Measurements from ENCODE around the gene ENPP5. TPM values are rescaled to one million over a fixed set of nuclear protein-coding genes. Genes with fewer than 3 reads are reported as not detected.

Gene ENPP5
- total and polyA plus RNA-seq, 10 of the 15 experiments (the other 5 are each of a cell fraction or from before 2014, with no cell fraction given), result 0.05 to 0.07 TPM; not detected in 8

DNA sequence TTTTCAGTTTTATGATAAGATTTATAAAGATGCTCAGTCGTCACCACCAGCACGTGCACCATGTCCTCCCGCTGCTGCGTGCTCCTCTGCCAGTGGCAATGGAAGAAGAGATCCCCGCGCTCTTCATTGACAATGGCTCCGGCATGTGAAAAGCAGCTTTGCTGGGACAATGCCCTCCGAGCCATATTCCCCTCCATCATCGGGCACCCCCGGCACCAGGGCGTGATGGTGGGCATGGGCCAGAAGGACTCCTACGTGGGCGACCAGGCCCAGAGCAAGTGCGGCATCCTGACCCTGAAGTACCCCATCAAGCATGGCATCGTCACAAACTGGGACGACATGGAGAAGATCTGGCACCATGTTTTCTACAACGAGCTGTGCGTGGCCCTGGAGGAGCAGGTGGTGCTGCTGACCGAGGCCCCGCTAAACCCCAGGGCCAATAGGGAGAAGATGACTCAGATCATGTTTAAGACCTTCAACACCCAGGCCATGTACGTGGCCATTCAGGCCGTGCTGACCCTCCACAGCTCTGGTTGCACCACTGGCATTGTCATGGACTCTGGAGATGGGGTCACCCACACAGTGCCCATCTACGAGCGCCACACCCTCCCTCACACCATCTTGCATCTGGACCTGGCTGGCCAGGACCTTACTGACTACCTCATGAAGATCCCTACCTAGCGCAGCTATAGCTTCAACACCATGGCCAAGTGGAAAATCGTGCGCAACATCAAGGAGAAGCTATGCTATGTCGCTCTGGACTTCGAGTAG is 34.3 kb upstream of the ENPP5 start:
- H3K36me3 ChIP-seq (ENCODE audit: control insufficient read depth in 2 of 2, insufficient read depth in 2 of 2, low read length in 1 of 2), result no peaks in the 10 kb centered on the region
- in situ Hi-C loops (cut with MboI) (no loop called here), intact Hi-C loops (cut with micrococcal nuclease; ENCODE audit: unreplicated experiment) (no loop called here)
- no peaks in the 10 kb centered on the region; the same call in 2 of the 3 replicates for H3K9me3 ChIP-seq (replicated peaks; ENCODE audit: control insufficient read depth, insufficient read depth, low read length)
- no peaks in the 10 kb centered on the region for H3K4me1 ChIP-seq (ENCODE audit: control insufficient read depth, insufficient read depth, low read length)
- no peaks in the 10 kb centered on the region; a peak in 1 of 4 replicates for H3K27me3 ChIP-seq (replicated peaks in 1 of 2; ENCODE audit: control insufficient read depth in 2 of 2, insufficient read depth in 2 of 2, low read length in 1 of 2)
- no peak overlapping the region for H2AFZ ChIP-seq (ENCODE audit: control insufficient read depth, low read depth, low read length)
- no peaks in the 10 kb centered on the region for H4K20me1 ChIP-seq (ENCODE audit: control insufficient read depth, insufficient read depth)
- SMC1A ChIA-PET (ENCODE audit: uncharacterized antibody, unreplicated experiment), result no interaction called here
- H3K4me3 ChIP-seq, result no peak overlapping the region
- no peak overlapping the region for H3K4me2 ChIP-seq (ENCODE audit: control insufficient read depth, insufficient read depth)
- H3K9ac ChIP-seq (ENCODE audit: control insufficient read depth, insufficient read depth, low read length), result no peak overlapping the region
- ATAC-seq (no peak), FAIRE-seq (no peak), DNase-seq (ENCODE audit: low read depth, low spot score) (no peak)
- no peaks in the 10 kb centered on the region for H3K79me2 ChIP-seq (ENCODE audit: control insufficient read depth, insufficient read depth, low read length)
- BruUV-seq (replicated peaks), result no TSS peak
- CTCF ChIA-PET, result interaction anchor here (1.0 kb wide), 1 partner anchor 17 kb away, joined by 3 read pairs; no protein-coding TSS in a partner anchor
- 70% methylated on average over 29 of the region's 29 CpGs for WGBS (ENCODE audit: insufficient coverage, insufficient replicate concordance, low lambda C conversion rate, missing lambda C conversion rate)
- H3K27ac ChIP-seq (ENCODE audit: control insufficient read depth, insufficient read depth), result no peak overlapping the region
- TF ChIP-seq IRF4 (IDR thresholded peaks at IDR 0.05; ENCODE audit: low read depth, low read length) (no peak), SRF (IDR thresholded peaks at IDR 0.05; ENCODE audit: low read depth in 2 of 2, low read length in 2 of 2) (no peak), DPF2 (IDR thresholded peaks at IDR 0.05) (no peak), YBX1 (IDR thresholded peaks at IDR 0.05) (no peak), JUNB (IDR thresholded peaks at IDR 0.05) (no peak), TCF12 (IDR thresholded peaks at IDR 0.05; ENCODE audit: low read depth, low read length) (no peak)
- POLR2A ChIA-PET, result no interaction called here
- RAD21 ChIA-PET (ENCODE audit: unreplicated experiment), result no interaction called here

DNA sequence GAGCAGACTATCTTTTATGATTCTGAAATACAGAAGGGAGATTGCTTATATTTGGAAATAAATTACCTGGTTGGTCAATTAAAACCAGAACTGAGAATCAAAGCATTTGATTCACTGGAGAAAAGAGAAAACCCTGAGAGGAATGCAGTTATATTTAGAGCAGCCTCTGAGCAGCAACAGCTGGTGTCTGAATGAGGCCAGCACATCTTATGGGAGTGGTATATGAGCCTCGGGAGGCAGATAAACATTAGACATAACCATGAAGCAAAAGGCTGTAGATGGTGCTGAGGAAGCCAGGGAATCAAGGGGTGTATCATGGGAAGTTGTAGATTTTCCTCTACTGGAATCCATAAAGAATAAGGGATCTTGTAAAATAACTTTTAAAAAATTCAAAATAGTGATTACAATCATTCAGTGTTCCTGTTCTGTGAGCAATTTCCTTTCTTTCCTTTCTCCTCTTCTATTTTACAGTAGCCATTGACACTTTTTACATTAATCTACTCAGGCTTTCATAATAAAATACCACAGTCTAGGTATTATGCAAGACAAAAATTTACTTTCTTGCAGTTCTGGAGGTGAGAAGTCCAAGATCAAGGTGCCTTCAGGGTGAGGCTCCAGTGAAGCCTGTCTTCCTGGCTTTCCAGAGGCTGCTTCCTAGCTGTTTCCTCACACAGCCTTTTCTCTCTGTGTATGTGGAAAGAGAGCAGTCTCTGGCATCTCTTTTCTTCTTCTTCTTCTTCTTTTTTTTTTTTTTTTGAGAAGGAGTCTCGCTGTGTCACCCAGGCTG is 32.8 kb upstream of the ENPP5 start:
- ATAC-seq, result no peak
- Histone ChIP-seq H3K4me3 (no peak overlapping the region), H3K79me2 (ENCODE audit: control insufficient read depth, insufficient read depth, low read length) (no peaks in the 10 kb centered on the region), H3K36me3 (ENCODE audit: control insufficient read depth in 2 of 2, insufficient read depth in 2 of 2, low read length in 1 of 2) (no peaks in the 10 kb centered on the region), H3K27me3 (replicated peaks in 1 of 2; ENCODE audit: control insufficient read depth in 2 of 2, insufficient read depth in 2 of 2, low read length in 1 of 2) (no peaks in the 10 kb centered on the region; a peak in 1 of 4 replicates), H3K9ac (ENCODE audit: control insufficient read depth, insufficient read depth, low read length) (no peak overlapping the region), H4K20me1 (ENCODE audit: control insufficient read depth, insufficient read depth) (no peaks in the 10 kb centered on the region), H3K4me2 (ENCODE audit: control insufficient read depth, insufficient read depth) (no peak overlapping the region), H3K4me1 (ENCODE audit: control insufficient read depth, insufficient read depth, low read length) (no peaks in the 10 kb centered on the region), H3K9me3 (replicated peaks; ENCODE audit: control insufficient read depth, insufficient read depth, low read length) (no peaks in the 10 kb centered on the region; the same call in 2 of the 3 replicates), H2AFZ (ENCODE audit: control insufficient read depth, low read depth, low read length) (no peak overlapping the region), H3K27ac (ENCODE audit: control insufficient read depth, insufficient read depth) (no peak overlapping the region)
- ChIA-PET CTCF (interaction anchor here (1.5 kb wide), 1 partner anchor 113 kb away, joined by 3 read pairs; no protein-coding TSS in a partner anchor), SMC1A (ENCODE audit: uncharacterized antibody, unreplicated experiment) (interaction anchor here (4.3 kb wide), 1 partner anchor 16 kb away, joined by 18 read pairs; no protein-coding TSS in a partner anchor), RAD21 (ENCODE audit: unreplicated experiment) (no interaction called here), POLR2A (no interaction called here)
- FAIRE-seq, result no peak
- no peak for DNase-seq (ENCODE audit: low read depth, low spot score)
- BruUV-seq (replicated peaks), result no TSS peak
- WGBS (ENCODE audit: insufficient coverage, insufficient replicate concordance, low lambda C conversion rate, missing lambda C conversion rate), result 0% methylated on average over 1 of the region's 2 CpGs
- intact Hi-C loops (cut with micrococcal nuclease; ENCODE audit: unreplicated experiment), result no loop called here
- in situ Hi-C loops (cut with MboI), result no loop called here
- TF ChIP-seq TARDBP (IDR thresholded peaks at IDR 0.05; ENCODE audit: borderline replicate concordance), result no peak
- no peak for TF ChIP-seq RELA (IDR thresholded peaks at IDR 0.05; ENCODE audit: borderline replicate concordance, partially characterized antibody)
- no peak for TF ChIP-seq NBN (IDR thresholded peaks at IDR 0.05)
- TF ChIP-seq RUNX3 (IDR thresholded peaks at IDR 0.05; ENCODE audit: low read length), result no peak
- TF ChIP-seq SMARCA5 (IDR thresholded peaks at IDR 0.05), result no peak
- TF ChIP-seq, protein P1, sequence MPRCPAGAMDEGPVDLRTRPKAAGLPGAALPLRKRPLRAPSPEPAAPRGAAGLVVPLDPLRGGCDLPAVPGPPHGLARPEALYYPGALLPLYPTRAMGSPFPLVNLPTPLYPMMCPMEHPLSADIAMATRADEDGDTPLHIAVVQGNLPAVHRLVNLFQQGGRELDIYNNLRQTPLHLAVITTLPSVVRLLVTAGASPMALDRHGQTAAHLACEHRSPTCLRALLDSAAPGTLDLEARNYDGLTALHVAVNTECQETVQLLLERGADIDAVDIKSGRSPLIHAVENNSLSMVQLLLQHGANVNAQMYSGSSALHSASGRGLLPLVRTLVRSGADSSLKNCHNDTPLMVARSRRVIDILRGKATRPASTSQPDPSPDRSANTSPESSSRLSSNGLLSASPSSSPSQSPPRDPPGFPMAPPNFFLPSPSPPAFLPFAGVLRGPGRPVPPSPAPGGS (IDR thresholded peaks at IDR 0.05; ENCODE audit: borderline replicate concordance, insufficient read depth, low read depth, low read length, poor library complexity, severe bottlenecking), result no peak
- TF ChIP-seq, protein P2, sequence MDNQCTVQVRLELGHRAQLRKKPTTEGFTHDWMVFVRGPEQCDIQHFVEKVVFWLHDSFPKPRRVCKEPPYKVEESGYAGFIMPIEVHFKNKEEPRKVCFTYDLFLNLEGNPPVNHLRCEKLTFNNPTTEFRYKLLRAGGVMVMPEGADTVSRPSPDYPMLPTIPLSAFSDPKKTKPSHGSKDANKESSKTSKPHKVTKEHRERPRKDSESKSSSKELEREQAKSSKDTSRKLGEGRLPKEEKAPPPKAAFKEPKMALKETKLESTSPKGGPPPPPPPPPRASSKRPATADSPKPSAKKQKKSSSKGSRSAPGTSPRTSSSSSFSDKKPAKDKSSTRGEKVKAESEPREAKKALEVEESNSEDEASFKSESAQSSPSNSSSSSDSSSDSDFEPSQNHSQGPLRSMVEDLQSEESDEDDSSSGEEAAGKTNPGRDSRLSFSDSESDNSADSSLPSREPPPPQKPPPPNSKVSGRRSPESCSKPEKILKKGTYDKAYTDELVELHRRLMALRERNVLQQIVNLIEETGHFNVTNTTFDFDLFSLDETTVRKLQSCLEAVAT (IDR thresholded peaks at IDR 0.05), result no peak
